HG02571 (cell line): ENCODE measurements around the gene ZNRF3.

Source experiments
- ATAC-seq: cut with Tn5 transposase; IDR thresholded peaks from one replicate; pipeline ENCODE4 v1.9.1; 2021; ENCODE audit warnings: mild to moderate bottlenecking, moderate library complexity; ENCODE audit not compliant: unreplicated experiment

The ZNRF3 gene

GRCh38 chr22:29054251-29054767 lies 170.9 kb downstream of the ZNRF3 start:
- no peak for ATAC-seq

DNA sequence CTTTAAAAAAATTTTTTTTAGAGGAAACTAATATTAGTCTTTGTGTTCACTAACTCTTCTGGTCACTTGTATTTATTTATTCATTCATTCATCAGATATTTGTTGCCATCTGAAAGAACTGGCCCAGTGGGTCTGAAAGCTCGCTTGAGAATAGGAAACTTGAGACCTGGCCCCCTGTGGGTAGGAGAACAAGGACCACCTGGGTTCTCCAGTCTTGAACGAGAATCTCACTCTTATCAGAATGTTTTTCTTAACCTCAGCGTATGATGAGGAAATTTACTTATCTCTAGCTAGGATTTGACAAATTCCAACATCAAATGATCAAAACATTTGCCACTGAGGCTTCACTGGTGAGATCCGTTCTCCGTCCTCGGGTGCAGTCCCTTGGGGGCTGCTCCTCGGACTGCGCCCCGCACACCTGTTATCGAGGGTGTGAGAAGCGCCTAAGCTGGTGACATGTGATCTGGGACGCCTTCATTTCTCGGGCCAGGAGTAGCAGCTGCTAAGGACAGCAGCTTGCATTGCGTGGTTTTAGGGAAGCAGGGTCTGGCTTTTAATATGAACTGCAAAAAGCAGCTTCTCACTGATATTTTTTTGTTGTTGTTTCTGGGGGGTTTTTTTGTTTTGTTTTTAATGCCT lies 171.9 kb downstream of the ZNRF3 start:
- no peak for ATAC-seq

DNA sequence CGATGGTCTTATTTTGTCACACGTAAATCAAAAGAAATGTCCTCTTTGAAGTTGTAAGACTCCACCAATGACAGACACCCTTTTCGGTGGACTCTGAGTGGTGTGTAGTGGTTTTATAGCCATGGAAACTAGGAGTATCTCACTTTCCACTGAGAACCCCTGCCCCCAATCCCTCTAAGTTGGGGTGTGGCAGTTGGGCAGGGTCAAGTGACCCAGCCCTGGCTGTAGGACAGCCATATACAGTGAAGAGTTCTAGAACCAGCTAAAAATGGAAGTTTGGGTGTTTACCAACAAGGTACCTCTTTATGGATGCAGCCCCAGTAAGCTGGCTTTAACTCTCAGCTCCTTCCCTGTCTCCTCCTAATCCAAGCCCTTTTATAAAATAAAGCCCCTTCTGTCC lies 173.1 kb downstream of the ZNRF3 start:
- ATAC-seq: no peak

GRCh38 chr22:29060251-29060869 lies 177.0 kb downstream of the ZNRF3 start:
- ATAC-seq: no peak

- ATAC-seq: no peak
These were observed 177.6 kb downstream of the ZNRF3 start for GRCh38 chr22:29060931-29061330.

- no peak for ATAC-seq
These were observed 178.4 kb downstream of the ZNRF3 start, which contains the start of gene C22orf31 for GRCh38 chr22:29061773-29062172. Gene C22orf31 (minus strand): TSS chr22:29061831. CDS start chr22:29061792, 39 bp downstream.

GRCh38 chr22:29062286-29062821 lies 179.0 kb downstream of the ZNRF3 start:
- no peak for ATAC-seq

DNA sequence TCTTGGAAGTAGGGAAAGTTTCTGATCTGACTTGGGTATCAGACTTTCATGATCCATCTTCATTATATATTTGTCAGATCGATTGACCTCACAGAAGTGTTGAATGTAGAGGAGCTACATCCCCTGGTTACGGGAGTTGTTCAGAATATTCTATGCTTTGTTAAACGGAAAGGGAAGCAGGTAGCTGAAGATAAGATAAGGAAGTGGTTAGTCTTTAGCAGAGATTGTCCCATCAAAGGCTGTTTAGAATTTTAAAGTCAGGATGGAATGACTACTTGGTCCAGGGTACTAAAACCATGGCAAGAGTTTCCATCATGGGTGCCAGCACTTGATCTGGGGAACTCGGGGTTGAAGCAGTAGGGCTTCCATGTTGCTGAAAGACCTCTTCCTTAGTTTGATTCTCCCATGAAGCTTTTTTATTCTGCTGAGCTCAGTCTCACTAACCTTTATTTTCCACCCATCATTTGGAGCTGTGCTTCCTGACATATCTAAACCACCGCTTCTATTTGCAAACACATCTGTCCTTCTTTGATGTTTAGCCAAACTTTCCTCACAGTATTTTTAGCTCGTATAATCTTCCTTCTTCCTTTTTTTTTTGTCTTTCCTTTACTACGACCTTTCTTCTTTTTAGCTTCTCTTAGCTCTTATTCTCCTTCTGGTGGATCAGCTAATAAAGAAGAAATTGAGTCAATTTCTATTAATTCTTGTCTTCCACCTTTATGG lies 182.3 kb downstream of the ZNRF3 start:
- ATAC-seq: no peak

- no peak for ATAC-seq
These were observed 186.1 kb downstream of the ZNRF3 start for GRCh38 chr22:29069463-29069862.

DNA sequence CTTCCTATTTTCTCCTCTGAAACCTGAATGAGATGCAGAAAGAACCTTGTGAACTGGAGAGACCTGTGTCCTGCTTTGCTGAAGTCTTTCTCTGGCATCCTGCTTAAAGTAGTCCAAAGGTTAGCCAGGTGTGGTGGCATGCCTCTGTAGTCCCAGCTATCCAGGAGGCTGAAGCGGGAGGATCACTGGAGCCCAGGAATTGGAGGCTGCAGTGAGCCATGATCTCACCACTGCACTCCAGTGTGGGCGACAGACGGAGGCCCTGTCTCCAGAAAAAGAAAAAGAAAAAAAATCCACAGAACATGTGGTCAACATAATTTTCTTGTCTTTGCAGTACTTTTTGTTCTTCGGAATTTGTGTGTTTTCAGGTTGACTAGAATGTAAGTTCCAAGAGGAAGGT lies 187.1 kb downstream of the ZNRF3 start:
- ATAC-seq: no peak

DNA sequence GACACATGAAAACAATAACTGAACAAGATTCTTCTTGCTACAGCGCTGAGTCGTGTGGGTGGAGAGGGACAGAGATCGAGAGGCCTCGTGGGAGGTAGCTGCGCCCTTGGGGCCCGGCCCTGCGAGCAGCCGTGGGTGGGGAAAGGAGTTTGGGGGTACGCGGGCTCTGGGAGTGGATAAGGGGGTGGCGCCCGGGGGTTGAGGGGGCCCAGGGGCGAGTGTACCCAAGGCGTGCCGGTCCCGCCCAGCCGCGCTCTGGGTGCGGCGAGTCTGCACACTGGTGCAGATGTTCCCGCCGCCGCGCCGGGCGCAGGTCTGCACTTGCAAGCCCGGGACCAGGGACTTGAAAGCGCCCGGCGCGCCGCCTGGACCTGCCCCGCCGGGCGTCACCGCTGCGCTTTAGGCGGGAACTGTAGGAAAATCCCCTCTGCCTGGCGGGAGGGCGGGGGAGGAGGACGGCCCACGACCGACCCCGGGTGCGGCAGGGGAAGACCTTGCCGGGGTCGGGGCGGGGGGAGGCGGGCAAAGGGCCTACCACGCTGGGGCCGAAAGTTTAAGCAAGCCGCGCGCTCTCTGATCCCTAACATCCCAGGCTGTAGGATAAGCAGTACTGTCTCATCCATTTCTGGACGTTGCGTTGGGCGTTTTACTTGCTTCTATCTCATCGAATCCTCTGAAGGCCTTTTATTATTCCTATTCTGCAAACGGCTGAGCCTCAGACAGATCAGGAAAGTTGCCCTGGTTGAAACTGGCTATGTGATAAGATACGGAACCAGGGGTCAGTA lies 188.1 kb downstream of the ZNRF3 start:
- ATAC-seq: no peak

DNA sequence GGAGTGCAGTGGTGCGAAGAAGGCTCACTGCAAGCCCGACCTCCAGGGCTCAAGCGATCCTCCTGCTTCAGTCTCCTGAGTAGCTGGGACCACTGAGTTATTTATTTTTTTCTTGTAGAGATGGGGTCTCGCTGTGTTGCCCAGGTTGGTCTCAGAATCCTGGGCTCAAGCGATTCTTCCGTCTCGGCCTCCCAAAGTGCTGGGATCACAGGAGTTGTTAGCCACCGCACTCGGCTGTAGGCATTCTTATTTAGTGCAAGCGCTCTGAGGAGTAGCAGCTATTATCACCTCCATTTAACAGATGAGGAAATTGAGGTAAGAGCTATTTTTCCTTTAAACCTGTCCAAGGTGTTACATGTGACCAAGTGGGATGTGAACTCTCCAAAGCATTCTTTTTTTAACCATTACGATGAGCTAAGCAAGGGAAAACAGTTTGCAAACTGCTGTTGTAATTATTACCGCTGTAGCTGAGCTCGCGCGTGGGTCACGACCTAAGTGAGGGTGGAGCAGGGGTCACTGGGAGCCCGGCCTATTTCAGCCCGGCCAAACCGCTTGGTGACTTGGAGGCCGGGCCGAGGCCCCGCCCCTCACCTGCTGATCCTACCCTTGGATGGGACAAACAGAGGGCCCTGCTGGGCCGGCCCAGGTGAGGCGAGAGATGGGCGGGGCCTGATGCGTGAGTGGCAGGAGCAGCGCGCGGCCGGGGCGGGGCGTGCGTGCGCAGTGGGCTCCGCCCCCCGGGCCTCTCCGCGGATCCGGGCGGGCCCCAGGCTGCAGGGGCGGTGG lies 189.0 kb downstream of the ZNRF3 start:
- peak; percentile 69 for ATAC-seq

DNA sequence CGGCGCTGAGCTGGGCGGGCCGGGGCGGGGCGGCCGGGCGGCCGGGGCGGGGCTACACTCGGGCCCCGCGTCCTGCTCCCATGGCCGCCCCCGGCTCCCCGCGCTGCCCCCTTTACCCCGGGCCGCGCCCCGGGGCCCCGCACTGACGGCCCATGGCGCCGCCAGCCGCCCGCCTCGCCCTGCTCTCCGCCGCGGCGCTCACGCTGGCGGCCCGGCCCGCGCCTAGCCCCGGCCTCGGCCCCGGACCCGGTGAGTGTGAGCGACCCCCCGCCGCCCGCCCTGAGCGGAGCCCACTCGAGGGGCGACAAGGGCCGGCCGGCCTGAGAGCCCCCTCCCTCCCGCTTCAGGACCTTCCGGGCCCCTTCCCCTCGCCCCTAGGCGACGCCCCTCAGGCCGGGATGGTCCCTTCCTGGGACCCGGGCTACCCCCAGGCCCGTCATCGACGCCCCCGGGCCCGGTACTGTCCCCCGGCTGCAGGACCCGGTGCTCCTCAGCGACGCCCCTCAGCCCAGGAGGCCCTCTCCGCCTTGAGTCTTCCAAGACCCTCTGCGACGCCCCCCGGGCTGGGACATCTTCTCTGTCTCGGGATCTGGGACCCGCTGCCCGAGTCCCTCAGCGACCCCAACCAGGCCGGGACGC lies 189.7 kb downstream of the ZNRF3 start, which contains the start of gene KREMEN1:
Gene KREMEN1, plus strand, starts transcription at position 57 of the 639 bp plus-strand sequence. Its CDS starts 96 bp downstream, at position 153.
- no peak for ATAC-seq

DNA sequence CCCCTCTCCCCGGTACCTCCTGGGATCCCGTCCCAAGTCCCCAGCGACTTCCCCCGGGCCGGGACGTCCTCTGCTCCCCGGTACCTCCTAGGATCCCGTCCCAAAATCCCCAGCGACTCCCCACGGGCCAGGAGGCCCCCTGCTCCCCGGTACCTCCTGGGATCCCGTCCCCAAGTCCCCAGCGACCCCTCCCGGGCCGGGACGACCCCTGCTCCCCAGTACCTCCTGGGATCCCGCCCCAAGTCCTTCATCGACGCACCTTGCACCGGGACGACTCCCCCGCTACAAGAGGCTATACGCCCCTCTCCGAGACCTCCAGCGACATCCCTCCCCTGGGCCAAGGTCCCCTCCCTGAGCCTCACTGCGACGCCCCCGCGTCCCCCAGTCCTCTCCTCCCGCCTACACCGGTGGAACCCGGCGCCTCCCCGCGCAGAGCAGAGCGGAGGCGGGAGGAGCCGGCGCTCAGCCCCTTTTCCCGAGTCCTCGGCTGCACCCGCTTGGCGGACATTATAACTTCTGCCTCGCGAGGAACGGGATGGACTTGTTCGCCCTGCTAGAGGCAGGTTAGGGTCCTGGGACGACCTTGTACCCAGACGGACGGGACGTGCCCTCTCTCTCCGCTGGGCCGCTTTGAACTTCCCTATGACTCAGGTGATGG lies 190.4 kb downstream of the ZNRF3 start:
- ATAC-seq: no peak

GRCh38 chr22:29074276-29074772 lies 191.0 kb downstream of the ZNRF3 start:
- no peak for ATAC-seq

- no peak for ATAC-seq
These were observed 194.9 kb downstream of the ZNRF3 start for GRCh38 chr22:29078036-29078868.

GRCh38 chr22:29078869-29079207 lies 195.5 kb downstream of the ZNRF3 start:
- no peak for ATAC-seq
